ENCODE results near the gene CDY1.
"Not testable (repeated sequence)": the region's sequence is repeated elsewhere in the genome, so short reads cannot be mapped to it uniquely, and the experiment has no call there.

CDY1 gene, protein sequence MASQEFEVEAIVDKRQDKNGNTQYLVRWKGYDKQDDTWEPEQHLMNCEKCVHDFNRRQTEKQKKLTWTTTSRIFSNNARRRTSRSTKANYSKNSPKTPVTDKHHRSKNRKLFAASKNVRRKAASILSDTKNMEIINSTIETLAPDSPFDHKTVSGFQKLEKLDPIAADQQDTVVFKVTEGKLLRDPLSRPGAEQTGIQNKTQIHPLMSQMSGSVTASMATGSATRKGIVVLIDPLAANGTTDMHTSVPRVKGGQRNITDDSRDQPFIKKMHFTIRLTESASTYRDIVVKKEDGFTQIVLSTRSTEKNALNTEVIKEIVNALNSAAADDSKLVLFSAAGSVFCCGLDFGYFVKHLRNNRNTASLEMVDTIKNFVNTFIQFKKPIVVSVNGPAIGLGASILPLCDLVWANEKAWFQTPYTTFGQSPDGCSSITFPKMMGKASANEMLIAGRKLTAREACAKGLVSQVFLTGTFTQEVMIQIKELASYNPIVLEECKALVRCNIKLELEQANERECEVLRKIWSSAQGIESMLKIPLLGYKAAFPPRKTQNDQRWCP

DNA sequence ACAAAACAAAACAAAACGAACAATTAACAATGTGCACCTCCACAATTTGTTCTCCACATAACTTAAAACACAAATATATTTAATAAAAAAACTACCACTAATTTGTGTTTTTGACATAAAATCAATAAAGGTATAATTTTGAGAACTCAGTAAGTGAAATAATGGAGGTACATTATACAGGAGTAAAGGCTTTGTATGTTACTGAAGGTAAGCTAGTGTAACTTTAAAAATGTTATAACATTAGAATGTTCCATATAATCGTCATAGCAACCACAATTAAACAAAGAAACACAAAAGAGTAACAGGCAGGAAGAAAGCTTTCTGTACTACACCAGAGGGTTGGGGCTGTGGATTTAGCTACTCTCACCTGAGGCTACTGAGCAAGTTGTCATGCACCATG lies at the start of gene CDY1:
Gene CDY1, plus strand, starts transcription at position 301 of the 400 bp plus-strand sequence. CDS start 326 bp downstream, outside the sequence.
- not testable (repeated sequence) for DNase-seq

DNA sequence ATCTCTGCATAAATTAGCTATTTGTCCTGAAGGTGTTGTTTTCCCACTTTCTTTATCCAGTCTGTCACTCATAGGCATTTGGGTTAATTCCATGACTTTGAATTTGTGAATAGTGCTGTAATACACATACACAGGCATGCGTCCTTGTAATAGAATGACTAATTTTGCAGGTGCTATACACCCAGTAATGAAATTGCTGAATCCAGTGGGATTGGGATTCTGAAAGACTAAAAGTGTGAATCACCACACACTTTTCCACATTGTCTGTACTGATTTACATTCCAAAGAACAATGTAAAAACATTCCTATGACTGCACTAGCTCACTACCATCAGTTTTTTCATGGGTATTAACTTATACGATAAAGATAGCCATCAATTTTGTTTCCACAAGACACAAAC lies 28.6 kb upstream of the CDY1 start:
- DNase-seq = not testable (repeated sequence)

DNA sequence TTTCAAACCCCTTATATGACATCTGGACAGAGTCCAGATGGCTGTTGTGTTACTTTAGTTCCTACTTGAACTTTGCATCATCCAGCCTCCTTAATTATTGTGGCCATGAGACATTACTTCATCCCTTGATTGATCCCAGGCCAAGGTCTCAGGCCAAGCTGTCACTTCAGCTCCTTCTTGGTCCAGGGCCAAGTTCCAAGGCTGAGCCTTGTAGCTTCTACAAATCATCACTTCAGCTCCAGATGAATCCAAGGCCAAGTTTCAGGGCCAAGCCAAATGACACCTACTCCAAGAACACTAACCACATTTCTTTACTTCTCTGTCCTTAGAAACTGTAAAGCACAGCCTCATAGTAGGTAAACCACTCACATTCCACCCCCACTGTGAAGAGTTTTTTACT lies 1.7 kb upstream of the CDY1 start:
- not testable (repeated sequence) for DNase-seq

DNA sequence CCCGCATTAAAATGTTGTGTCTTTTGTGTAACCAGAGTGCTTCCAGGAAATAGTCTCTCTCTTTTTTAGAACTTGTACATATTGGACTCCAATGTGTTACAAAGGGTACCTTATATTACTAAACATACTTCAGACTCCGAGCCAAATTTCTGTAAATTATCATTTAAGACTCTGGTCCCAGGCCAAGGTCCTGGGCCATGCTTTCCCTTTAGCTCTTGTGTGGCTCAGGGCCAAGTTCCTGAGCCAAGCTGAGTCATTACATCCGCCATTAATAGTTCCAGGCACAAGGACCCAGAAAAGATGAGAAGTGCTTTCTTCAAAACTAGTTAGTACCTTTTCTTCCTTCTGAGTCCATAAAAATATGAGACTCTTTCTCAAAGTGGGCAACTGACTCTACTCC lies 4.6 kb downstream of the CDY1 start:
- not testable (repeated sequence) for DNase-seq

DNA sequence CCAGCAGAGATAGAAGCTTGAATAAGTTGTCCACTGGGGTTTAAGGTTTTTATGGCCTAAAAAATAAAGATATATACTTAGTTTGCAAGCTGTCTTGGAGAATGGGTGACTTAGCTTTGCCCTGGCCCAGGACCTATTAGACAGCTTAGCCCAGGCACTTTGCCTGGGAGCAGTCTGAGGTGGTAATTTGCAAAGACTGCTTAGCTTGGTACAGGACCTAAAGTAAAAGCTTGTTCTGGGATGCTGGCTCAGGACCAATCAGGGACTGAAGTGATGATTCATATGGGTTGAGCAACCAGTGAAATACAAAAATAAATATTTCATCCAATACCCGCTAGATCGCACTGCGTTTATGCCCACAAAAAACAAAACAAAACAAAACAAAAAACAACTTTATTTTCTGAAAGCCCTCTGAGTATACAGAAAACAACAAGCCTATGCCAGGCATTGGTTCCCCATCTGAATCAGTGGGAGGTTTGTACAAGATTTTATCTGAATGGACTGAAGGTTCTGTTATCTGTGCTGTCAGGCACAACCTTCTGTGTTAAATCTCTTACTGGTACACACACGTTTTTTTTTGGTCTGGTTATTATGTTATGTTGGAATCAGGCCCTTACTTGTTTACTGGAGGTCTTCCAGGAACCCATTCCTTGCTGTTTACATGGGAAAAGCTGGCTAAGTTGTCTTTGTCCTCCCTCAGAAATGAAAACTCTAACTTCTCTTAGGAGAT lies 8.6 kb downstream of the CDY1 start:
- not testable (repeated sequence) for DNase-seq

DNA sequence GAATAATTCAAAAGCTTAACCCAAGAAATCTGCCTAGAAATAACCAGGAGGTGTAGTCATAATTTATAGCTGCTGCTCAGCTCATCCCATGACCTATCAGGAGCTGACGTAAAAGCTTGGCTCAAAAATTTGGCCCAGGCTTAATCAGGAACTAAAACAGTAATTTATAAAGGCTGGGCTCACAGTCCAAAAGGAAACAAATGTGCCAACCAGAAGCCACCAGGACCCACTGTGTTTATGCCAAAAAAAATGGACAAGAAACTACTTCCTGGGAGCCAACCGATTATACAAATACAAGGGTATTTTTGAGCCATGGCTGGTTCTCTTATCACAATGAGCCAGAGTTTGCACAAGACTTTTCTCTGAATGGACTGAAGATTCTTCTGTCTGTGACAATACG lies 17.9 kb downstream of the CDY1 start:
- DNase-seq = not testable (repeated sequence)

DNA sequence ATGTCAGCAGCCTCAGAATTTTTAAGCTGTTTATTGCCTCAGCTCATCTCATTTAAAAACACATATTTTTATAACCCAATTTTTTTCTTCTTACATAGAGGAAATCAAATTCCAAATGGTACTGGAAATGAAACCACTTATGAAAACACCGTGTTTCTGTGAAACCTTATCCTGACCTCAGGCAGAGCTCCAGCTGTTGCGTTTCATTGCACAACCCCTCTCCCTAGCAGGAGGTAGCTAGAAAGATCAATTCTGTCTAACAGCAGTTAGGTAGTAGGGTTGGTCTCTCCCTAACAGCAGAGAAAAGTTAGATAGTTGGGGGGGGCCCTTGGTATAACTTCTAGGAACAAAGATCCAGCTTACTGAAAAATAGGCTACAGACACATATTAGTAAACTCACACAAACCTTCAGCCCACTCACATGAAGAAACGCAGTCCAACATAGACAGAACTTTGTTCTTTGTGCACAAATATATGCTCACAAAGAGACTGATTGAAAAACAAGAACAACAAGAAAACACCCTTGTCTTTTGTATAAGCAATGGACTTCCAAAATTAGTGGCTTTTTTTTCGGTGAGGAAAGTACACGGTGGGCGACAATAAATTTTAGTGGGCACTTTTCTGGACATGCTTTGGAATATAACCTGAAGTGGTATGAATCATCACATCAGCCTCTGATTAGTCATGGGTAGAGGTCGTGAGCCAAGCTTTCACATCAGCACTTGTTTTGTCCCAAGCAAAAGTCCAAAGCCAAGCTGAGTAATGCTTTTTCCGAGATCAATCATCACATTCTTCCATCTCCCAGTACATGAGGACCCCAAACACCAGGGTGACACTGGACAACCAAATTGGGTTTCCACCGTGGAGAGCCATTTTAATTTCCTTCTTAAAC lies 21.4 kb downstream of the CDY1 start:
- DNase-seq = not testable (repeated sequence)
